ACC112 (cell line): Measurements from ENCODE around the gene PI4KA.
"Not testable (repeated sequence)": the region's sequence is repeated elsewhere in the genome, so short reads cannot be mapped to it uniquely, and the experiment has no call there.

Source experiments
- H2AFZ ChIP-seq: fragments of 200-600 bp; sonication (generic); one replicate; pipeline ENCODE4 v1.6.0; 2017; ENCODE audit warnings: antibody characterized with exemption, low read length; ENCODE audit not compliant: unreplicated experiment
- H3K27ac ChIP-seq: fragments of 200-600 bp; sonication (generic); 2 replicates; pipeline ENCODE4 v1.5.1; 2014; ENCODE audit warnings: low read depth, mild to moderate bottlenecking, antibody characterized with exemption, low read length, moderate library complexity
- H3K27me3 ChIP-seq: fragments of 200-600 bp; sonication (generic); 2 replicates; pipeline ENCODE4 v1.6.1; 2014; ENCODE audit warnings: mild to moderate bottlenecking, antibody characterized with exemption, low read length, moderate library complexity, mixed read lengths; ENCODE audit not compliant: insufficient read depth
- H3K36me3 ChIP-seq: fragments of 200-600 bp; sonication (generic); 2 replicates; pipeline ENCODE4 v1.6.1; 2016; ENCODE audit warnings: mild to moderate bottlenecking, antibody characterized with exemption, low read length, moderate library complexity, mixed read lengths; ENCODE audit not compliant: insufficient read depth
- H3K4me1 ChIP-seq: fragments of 200-600 bp; sonication (generic); one replicate; pipeline ENCODE4 v1.6.1; 2016; ENCODE audit warnings: low read length, mixed read lengths; ENCODE audit not compliant: insufficient read depth, unreplicated experiment, control insufficient read depth
- H3K4me3 ChIP-seq: fragments of 200-600 bp; sonication (generic); 2 replicates; pipeline ENCODE4 v1.5.1; 2014; ENCODE audit warnings: mild to moderate bottlenecking, low read depth, low read length
- H3K79me2 ChIP-seq: fragments of 200-600 bp; sonication (generic); one replicate; pipeline ENCODE4 v1.6.0; 2016; ENCODE audit warnings: low read length; ENCODE audit not compliant: control insufficient read depth, unreplicated experiment, insufficient read depth

PI4KA gene

GRCh38 chr22:20769496-20769826 is 89.2 kb downstream of the PI4KA start:
- H3K27me3 ChIP-seq, H3K4me3 ChIP-seq, H3K36me3 ChIP-seq, H3K4me1 ChIP-seq, H2AFZ ChIP-seq, H3K27ac ChIP-seq, H3K79me2 ChIP-seq: not testable (repeated sequence)

GRCh38 chr22:20766530-20766929 is 92.1 kb downstream of the PI4KA start:
- H3K36me3 ChIP-seq: no peaks in the 10 kb centered on the region
- no peaks in the 10 kb centered on the region for H3K27me3 ChIP-seq
- H3K27ac ChIP-seq: no peak overlapping the region
- H2AFZ ChIP-seq: no peak overlapping the region
- no peaks in the 10 kb centered on the region for H3K4me1 ChIP-seq
- no peaks in the 10 kb centered on the region for H3K79me2 ChIP-seq
- H3K4me3 ChIP-seq: no peak overlapping the region

- Histone ChIP-seq H3K4me3 (no peak overlapping the region), H3K79me2 (no peaks in the 10 kb centered on the region), H3K27ac (no peak overlapping the region), H2AFZ (no peak overlapping the region), H3K36me3 (no peaks in the 10 kb centered on the region), H3K27me3 (no peaks in the 10 kb centered on the region), H3K4me1 (no peaks in the 10 kb centered on the region)
Observed at GRCh38 chr22:20765938-20766337, 92.7 kb downstream of the PI4KA start.

- Histone ChIP-seq H3K4me3 (no peak overlapping the region), H3K4me1 (no peaks in the 10 kb centered on the region), H3K27me3 (no peaks in the 10 kb centered on the region), H3K79me2 (no peaks in the 10 kb centered on the region), H3K27ac (no peak overlapping the region), H2AFZ (no peak overlapping the region), H3K36me3 (no peaks in the 10 kb centered on the region)
Observed at GRCh38 chr22:20764729-20765128, 93.9 kb downstream of the PI4KA start.

- no peak overlapping the region for H3K4me3 ChIP-seq
- H3K79me2 ChIP-seq: no peaks in the 10 kb centered on the region
- H3K27me3 ChIP-seq: no peaks in the 10 kb centered on the region
- no peaks in the 10 kb centered on the region for H3K36me3 ChIP-seq
- no peaks in the 10 kb centered on the region for H3K4me1 ChIP-seq
- no peak overlapping the region for H2AFZ ChIP-seq
- no peak overlapping the region for H3K27ac ChIP-seq
Observed at GRCh38 chr22:20764471-20764720, 94.2 kb downstream of the PI4KA start.

GRCh38 chr22:20763630-20764470 is 94.8 kb downstream of the PI4KA start:
- no peak overlapping the region for H2AFZ ChIP-seq
- no peaks in the 10 kb centered on the region for H3K36me3 ChIP-seq
- no peak overlapping the region for H3K27ac ChIP-seq
- H3K4me1 ChIP-seq: no peaks in the 10 kb centered on the region
- H3K27me3 ChIP-seq: no peaks in the 10 kb centered on the region
- H3K79me2 ChIP-seq: no peaks in the 10 kb centered on the region
- no peak overlapping the region for H3K4me3 ChIP-seq

- H3K4me3 ChIP-seq: no peak overlapping the region
- no peaks in the 10 kb centered on the region for H3K79me2 ChIP-seq
- no peaks in the 10 kb centered on the region for H3K4me1 ChIP-seq
- no peak overlapping the region for H3K27ac ChIP-seq
- H2AFZ ChIP-seq: no peak overlapping the region
- H3K36me3 ChIP-seq: no peaks in the 10 kb centered on the region
- no peaks in the 10 kb centered on the region for H3K27me3 ChIP-seq
Observed at GRCh38 chr22:20762233-20762796, 96.3 kb downstream of the PI4KA start.

GRCh38 chr22:20761536-20761935 is 97.1 kb downstream of the PI4KA start:
- Histone ChIP-seq H3K36me3 (no peaks in the 10 kb centered on the region), H3K4me1 (no peaks in the 10 kb centered on the region), H3K27ac (no peak overlapping the region), H3K79me2 (no peaks in the 10 kb centered on the region), H3K27me3 (no peaks in the 10 kb centered on the region), H2AFZ (no peak overlapping the region), H3K4me3 (no peak overlapping the region)

- Histone ChIP-seq H3K79me2 (no peaks in the 10 kb centered on the region), H3K4me1 (no peaks in the 10 kb centered on the region)
Observed at GRCh38 chr22:20760084-20760483, 98.5 kb downstream of the PI4KA start.

GRCh38 chr22:20758688-20759087 is 99.9 kb downstream of the PI4KA start:
- Histone ChIP-seq H3K79me2 (no peaks in the 10 kb centered on the region), H3K4me1 (no peaks in the 10 kb centered on the region), H3K27ac (no peak overlapping the region), H3K4me3 (no peak overlapping the region), H2AFZ (no peak overlapping the region), H3K36me3 (no peaks in the 10 kb centered on the region), H3K27me3 (no peaks in the 10 kb centered on the region)

More at GRCh38 chr22:20760084-20760483, 98.5 kb downstream of the PI4KA start:
- H3K4me3 ChIP-seq: no peak overlapping the region
- no peak overlapping the region for H3K27ac ChIP-seq
- no peaks in the 10 kb centered on the region for H3K36me3 ChIP-seq
- no peak overlapping the region for H2AFZ ChIP-seq
- H3K27me3 ChIP-seq: no peaks in the 10 kb centered on the region

GRCh38 chr22:20756846-20757245 is 101.8 kb downstream of the PI4KA start:
- Histone ChIP-seq H3K4me1 (no peaks in the 10 kb centered on the region), H3K36me3 (no peaks in the 10 kb centered on the region), H3K4me3 (no peak overlapping the region), H3K27ac (no peak overlapping the region), H3K79me2 (no peaks in the 10 kb centered on the region), H2AFZ (no peak overlapping the region), H3K27me3 (no peaks in the 10 kb centered on the region)
